LNCaP clone FGC (cell line): ENCODE measurements around the gene TBRG4.
"Not testable (repeated sequence)": the region's sequence is repeated elsewhere in the genome, so short reads cannot be mapped to it uniquely, and the experiment has no call there.

Experiments
- DNase-seq: peaks from one replicate; pipeline ENCODE4 v3.0.0-alpha.2; 2011; ENCODE audit warnings: low read depth
- H3K4me3 ChIP-seq: 2 replicates; pipeline ENCODE4 v1.5.1; 2011; ENCODE audit warnings: mild to moderate bottlenecking, low read depth, low read length, control low read depth
- TF ChIP-seq, protein P1 (sequence below): IDR thresholded peaks from 2 replicates; pipeline ENCODE4 v1.5.1; 2012; ENCODE audit warnings: mild to moderate bottlenecking; ENCODE audit not compliant: control insufficient read depth, insufficient read depth; ENCODE audit errors: extremely low read depth

TBRG4 gene

GRCh38 chr7:45157286-45157652, 45.8 kb upstream of the TBRG4 start:
- TF ChIP-seq, protein P1, sequence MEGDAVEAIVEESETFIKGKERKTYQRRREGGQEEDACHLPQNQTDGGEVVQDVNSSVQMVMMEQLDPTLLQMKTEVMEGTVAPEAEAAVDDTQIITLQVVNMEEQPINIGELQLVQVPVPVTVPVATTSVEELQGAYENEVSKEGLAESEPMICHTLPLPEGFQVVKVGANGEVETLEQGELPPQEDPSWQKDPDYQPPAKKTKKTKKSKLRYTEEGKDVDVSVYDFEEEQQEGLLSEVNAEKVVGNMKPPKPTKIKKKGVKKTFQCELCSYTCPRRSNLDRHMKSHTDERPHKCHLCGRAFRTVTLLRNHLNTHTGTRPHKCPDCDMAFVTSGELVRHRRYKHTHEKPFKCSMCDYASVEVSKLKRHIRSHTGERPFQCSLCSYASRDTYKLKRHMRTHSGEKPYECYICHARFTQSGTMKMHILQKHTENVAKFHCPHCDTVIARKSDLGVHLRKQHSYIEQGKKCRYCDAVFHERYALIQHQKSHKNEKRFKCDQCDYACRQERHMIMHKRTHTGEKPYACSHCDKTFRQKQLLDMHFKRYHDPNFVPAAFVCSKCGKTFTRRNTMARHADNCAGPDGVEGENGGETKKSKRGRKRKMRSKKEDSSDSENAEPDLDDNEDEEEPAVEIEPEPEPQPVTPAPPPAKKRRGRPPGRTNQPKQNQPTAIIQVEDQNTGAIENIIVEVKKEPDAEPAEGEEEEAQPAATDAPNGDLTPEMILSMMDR: no peak
- no peak for DNase-seq
- H3K4me3 ChIP-seq: no peak overlapping the region

GRCh38 chr7:45156516-45157272, 45.2 kb upstream of the TBRG4 start:
- TF ChIP-seq, protein P1: no peak
- H3K4me3 ChIP-seq: no peak overlapping the region
- no peak for DNase-seq

GRCh38 chr7:45155941-45156340, 44.4 kb upstream of the TBRG4 start:
- TF ChIP-seq, protein P1: no peak
- DNase-seq: no peak

DNA sequence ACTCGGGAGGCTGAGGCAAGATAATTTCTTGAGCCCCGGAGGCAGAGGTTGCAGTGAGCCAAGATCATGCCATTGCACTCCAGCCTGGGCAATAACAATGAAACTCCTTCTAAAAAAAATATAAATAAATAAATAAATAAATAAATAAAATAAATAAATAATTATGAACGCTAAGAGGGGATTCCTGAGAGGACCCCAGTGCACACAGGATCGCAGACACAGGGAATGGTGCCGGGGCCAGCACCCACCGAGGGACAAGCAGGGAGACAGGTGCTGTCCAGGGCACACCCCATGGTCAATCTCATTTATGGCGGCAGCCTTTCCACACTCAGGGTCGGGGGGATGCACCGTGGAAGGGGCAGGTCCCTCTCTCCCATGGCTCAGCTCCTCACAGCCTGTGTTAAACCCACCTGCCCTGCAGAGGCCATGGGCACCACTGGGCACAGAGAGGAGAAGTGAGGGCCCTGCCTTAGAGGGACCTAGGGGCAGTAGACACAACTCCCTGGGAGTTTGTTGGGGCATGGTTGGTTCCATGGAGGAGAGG, 43.9 kb upstream of the TBRG4 start:
- no peak for DNase-seq
- TF ChIP-seq, protein P1: no peak
- H3K4me3 ChIP-seq: no peak overlapping the region

More at GRCh38 chr7:45155941-45156340, 44.4 kb upstream of the TBRG4 start:
- no peak overlapping the region for H3K4me3 ChIP-seq

GRCh38 chr7:45153861-45154260, 42.4 kb upstream of the TBRG4 start:
- DNase-seq, H3K4me3 ChIP-seq: not testable (repeated sequence)

DNA sequence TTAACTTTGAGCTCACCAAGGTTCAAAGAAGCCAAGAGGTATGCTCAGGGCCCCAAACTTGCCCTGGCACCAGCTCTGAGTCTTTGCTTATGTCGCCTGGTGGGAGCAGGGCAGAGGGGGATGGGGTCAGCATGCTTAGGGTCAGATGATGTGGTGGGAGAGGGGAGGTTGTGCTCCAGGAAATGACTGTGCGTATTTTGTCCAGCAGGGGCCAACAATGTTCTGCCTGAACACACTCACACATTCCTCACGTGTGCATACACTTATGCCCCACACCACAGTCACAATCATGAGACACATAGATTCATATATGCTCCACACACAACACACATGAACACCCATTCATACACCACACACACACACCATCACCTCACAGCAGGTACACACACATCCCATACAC, 41.7 kb upstream of the TBRG4 start:
- H3K4me3 ChIP-seq: no peak overlapping the region
- TF ChIP-seq, protein P1: no peak
- DNase-seq: no peak

DNA sequence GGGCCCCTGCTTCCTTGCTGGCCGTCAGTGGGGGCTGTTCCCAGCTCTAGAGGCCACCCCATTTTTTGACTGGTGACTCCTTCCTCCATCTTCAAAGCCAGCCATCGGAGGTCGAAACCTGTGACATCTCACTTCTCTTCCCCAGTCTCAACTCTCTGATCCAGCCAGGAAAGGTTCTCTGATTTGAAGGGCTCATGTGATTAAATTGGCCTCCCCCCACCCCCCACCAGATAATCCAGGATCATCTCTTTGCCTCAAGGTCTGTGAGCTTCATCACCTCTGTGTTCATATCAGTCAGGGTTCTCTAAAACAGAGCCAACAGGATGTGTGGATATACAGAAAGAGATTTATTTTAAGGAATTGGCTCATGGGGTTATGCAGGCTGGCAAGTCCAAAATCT, 40.5 kb upstream of the TBRG4 start:
- no peak overlapping the region for H3K4me3 ChIP-seq
- TF ChIP-seq, protein P1: no peak
- no peak for DNase-seq
